K562 (cell line): ENCODE data around the gene PDE2A. TPM values are rescaled to one million over a fixed set of nuclear protein-coding genes. Genes with fewer than 3 reads are reported as not detected.

Experiments
- BHLHE40 ChIP-seq: IDR thresholded peaks from 2 replicates; pipeline ENCODE4 v1.6.1; 2011; ENCODE audit warnings: low read length, improper control_type of control experiment
- CEBPB ChIP-seq: fragments of 450-650 bp; IDR thresholded peaks from 2 replicates; pipeline ENCODE4 v1.6.1; 2016; ENCODE audit warnings: missing genetic modification characterization, missing compliant biosample characterization
- DPF2 ChIP-seq: fragments of 450-650 bp; IDR thresholded peaks from 2 replicates; pipeline ENCODE4 v1.6.1; 2016
- KLF10 ChIP-seq: fragments of 250-450 bp; sonication (Bioruptor Pico); IDR thresholded peaks from 2 replicates; pipeline ENCODE4 v1.6.1; 2021; ENCODE audit warnings: matching md5 sums
- MTA1 ChIP-seq: fragments of 450-650 bp; IDR thresholded peaks from 2 replicates; pipeline ENCODE4 v1.6.1; 2017; ENCODE audit warnings: borderline replicate concordance
- MXI1 ChIP-seq: IDR thresholded peaks from 2 replicates; pipeline ENCODE4 v1.6.1; 2011; ENCODE audit warnings: low read depth, mild to moderate bottlenecking, improper control_type of control experiment, low read length
- RFX1 ChIP-seq: fragments of 450-650 bp; IDR thresholded peaks from 2 replicates; pipeline ENCODE4 v1.6.1; 2016; ENCODE audit warnings: mild to moderate bottlenecking, moderate library complexity
- SIX5 ChIP-seq, 2 experiments: IDR thresholded peaks; 2 replicates each; pipeline ENCODE4 v1.6.1; 2011; ENCODE audit warnings: low read length in 2 of 2, borderline replicate concordance in 1 of 2, low read depth in 1 of 2, mild to moderate bottlenecking in 1 of 2, moderate library complexity in 1 of 2; ENCODE audit not compliant: insufficient read depth in 1 of 2
- SMC3 ChIP-seq: conservative IDR thresholded peaks from 2 replicates; pipeline ENCODE4 v1.6.1; 2011; ENCODE audit warnings: low read depth, low read length, improper control_type of control experiment; ENCODE audit not compliant: insufficient read depth
- TAL1 ChIP-seq: fragments of 450-650 bp; IDR thresholded peaks from 2 replicates; pipeline ENCODE4 v1.6.1; 2016; ENCODE audit warnings: mild to moderate bottlenecking
- XRCC5 ChIP-seq: fragments of 200-400 bp; formaldehyde crosslinking; IDR thresholded peaks from 2 replicates; pipeline ENCODE4 v1.6.1; 2017; ENCODE audit warnings: low read depth, mild to moderate bottlenecking, low read length
- ZBTB17 ChIP-seq: fragments of 450-650 bp; formaldehyde crosslinking; IDR thresholded peaks from 2 replicates; pipeline ENCODE4 v1.4.0; 2020; ENCODE audit warnings: mild to moderate bottlenecking
- ZNF507 ChIP-seq: conservative IDR thresholded peaks from 2 replicates; pipeline ENCODE4 v1.6.1; 2017; ENCODE audit warnings: missing genetic modification characterization, missing compliant biosample characterization
- polyA plus RNA-seq, 8 experiments: library from polyadenylated mRNA; depleted of rRNA in 4 of 8; stranded (reverse) in 5 of 8; unstranded in 3 of 8; fragments of >200 nt; fragmentation: Nextera tagmentation in 2 of 8; fragmentation: Illumina TruSeq in 1 of 8; extraction: Ambion mirVana in 2 of 8; extraction: Trizol in 1 of 8; gene quantifications; 2 replicates each; pipeline versions ENCODE4 v1.2.1 to v1.2.3, GENCODE V29; 2011 to 2014; ENCODE audit warnings: inconsistent platforms in 1 of 8, missing spikeins in 1 of 8
- total RNA-seq, 7 experiments: library from RNA; depleted of rRNA in 6 of 7; stranded (reverse); fragments of >200 nt in 6 of 7; fragmentation: Illumina TruSeq in 2 of 7; extraction: Trizol in 2 of 7; gene quantifications; 2 replicates each; pipeline versions ENCODE4 v1.2.1 to v1.2.3, GENCODE V29; 2011 to 2021; ENCODE audit warnings: low replicate concordance in 1 of 7
- TF ChIP-seq, protein P1 (sequence below): sonication (generic); formaldehyde crosslinking; IDR thresholded peaks from 2 replicates; pipeline ENCODE4 v1.8.0; 2022; ENCODE audit warnings: missing genetic modification reagents, mild to moderate bottlenecking, moderate library complexity, borderline replicate concordance
- TF ChIP-seq, protein P2 (sequence below): fragments of 450-650 bp; IDR thresholded peaks from 2 replicates; pipeline ENCODE4 v1.6.1; 2016; ENCODE audit warnings: missing biosample characterization, missing genetic modification characterization
- TF ChIP-seq, protein P3 (sequence below): fragments of 450-650 bp; conservative IDR thresholded peaks from 2 replicates; pipeline ENCODE4 v1.6.1; 2016; ENCODE audit warnings: missing genetic modification characterization, low read depth, mild to moderate bottlenecking, control low read depth, missing compliant biosample characterization
- TF ChIP-seq, protein P4 (sequence below): fragments of 250-450 bp; sonication (Bioruptor Pico); IDR thresholded peaks from 2 replicates; pipeline ENCODE4 v1.5.0; 2021
- TF ChIP-seq, protein P5 (sequence below), 2 experiments: fragments of 450-650 bp in 1 of 2; sonication (generic) in 1 of 2; formaldehyde crosslinking; conservative IDR thresholded peaks; 2 replicates each; pipeline versions ENCODE4 v1.4.0 to v1.8.1; 2020 to 2022; ENCODE audit warnings: mild to moderate bottlenecking in 1 of 2, missing genetic modification reagents in 1 of 2
- TF ChIP-seq, protein P6 (sequence below): fragments of 450-650 bp; IDR thresholded peaks from 2 replicates; pipeline ENCODE4 v1.6.1; 2017; ENCODE audit warnings: antibody characterized with exemption
- TF ChIP-seq, protein P7 (sequence below): fragments of 250-450 bp; sonication (Bioruptor Pico); IDR thresholded peaks from 2 replicates; pipeline ENCODE4 v1.8.0; 2021; ENCODE audit warnings: borderline replicate concordance, mild to moderate bottlenecking, moderate library complexity; ENCODE audit not compliant: poor library complexity, severe bottlenecking

PDE2A gene
- total and polyA plus RNA-seq, 9 of the 15 experiments (the other 6 are each of a cell fraction or from before 2014, with no cell fraction given) = 0.07 to 15.2 (median 1.6) TPM; not detected in 1

DNA sequence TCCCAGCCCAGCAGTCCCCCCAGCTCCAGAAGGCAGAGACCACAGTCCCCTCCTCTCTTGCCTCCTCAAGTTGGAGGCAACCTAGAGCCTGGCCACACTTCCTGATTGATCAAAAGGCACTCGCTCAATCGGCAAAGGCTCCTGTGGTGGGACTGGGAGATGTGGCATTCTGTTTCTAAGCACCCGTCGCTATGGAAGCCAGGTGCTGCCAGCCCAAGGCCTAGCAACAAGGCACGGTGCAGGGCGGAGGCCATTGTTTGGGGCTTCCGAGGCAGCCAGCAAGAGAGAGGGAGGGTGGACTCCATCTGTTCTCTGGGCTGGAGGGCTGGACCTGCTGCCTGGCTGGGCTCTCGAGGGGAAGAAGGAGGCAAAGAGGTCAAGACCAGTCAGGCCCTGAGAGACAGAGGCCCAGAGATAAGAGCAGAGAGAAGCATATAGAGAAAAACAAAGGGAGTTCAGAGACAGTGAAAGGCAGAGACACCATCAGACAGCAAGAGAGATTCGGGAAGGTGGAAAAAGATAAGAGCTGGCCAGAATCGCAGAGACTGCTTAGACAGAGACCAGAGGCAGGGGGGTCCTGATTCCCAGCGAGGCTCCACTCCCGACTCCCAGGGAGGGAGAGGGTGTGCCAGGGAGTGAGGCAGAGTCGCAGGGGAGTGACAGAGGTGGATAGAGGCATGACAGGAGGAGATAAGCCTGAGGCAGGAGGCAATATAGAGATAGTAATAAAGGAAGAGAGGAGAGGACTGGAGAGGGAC, 21.2 kb downstream of the PDE2A start (continued):
- TF ChIP-seq ZNF507 (tag) (no peak), DPF2 (peak; percentile 86), SMC3 (no peak), XRCC5 (no peak), ZBTB17 (CRISPR knock-in tag) (no peak), CEBPB (tag) (no peak), MXI1 (no peak), TAL1 (peak; percentile 82), BHLHE40 (no peak; the same call in 1 of the 2 replicates), MTA1 (peak; percentile 75), SIX5 (IDR thresholded peaks at IDR 0.05; ENCODE audit: borderline replicate concordance in 1 of 2, insufficient read depth in 1 of 2, low read depth in 1 of 2, low read length in 2 of 2) (no peak), KLF10 (CRISPR knock-in tag) (no peak), RFX1 (peak; percentile 73)
- TF ChIP-seq, protein P1, sequence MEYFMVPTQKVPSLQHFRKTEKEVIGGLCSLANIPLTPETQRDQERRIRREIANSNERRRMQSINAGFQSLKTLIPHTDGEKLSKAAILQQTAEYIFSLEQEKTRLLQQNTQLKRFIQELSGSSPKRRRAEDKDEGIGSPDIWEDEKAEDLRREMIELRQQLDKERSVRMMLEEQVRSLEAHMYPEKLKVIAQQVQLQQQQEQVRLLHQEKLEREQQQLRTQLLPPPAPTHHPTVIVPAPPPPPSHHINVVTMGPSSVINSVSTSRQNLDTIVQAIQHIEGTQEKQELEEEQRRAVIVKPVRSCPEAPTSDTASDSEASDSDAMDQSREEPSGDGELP (CRISPR knock-in tag) = no peak
- TF ChIP-seq, protein P2, sequence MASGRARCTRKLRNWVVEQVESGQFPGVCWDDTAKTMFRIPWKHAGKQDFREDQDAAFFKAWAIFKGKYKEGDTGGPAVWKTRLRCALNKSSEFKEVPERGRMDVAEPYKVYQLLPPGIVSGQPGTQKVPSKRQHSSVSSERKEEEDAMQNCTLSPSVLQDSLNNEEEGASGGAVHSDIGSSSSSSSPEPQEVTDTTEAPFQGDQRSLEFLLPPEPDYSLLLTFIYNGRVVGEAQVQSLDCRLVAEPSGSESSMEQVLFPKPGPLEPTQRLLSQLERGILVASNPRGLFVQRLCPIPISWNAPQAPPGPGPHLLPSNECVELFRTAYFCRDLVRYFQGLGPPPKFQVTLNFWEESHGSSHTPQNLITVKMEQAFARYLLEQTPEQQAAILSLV (tag) = no peak
- TF ChIP-seq, protein P3, sequence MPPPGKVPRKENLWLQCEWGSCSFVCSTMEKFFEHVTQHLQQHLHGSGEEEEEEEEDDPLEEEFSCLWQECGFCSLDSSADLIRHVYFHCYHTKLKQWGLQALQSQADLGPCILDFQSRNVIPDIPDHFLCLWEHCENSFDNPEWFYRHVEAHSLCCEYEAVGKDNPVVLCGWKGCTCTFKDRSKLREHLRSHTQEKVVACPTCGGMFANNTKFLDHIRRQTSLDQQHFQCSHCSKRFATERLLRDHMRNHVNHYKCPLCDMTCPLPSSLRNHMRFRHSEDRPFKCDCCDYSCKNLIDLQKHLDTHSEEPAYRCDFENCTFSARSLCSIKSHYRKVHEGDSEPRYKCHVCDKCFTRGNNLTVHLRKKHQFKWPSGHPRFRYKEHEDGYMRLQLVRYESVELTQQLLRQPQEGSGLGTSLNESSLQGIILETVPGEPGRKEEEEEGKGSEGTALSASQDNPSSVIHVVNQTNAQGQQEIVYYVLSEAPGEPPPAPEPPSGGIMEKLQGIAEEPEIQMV (tag) = no peak
- TF ChIP-seq, protein P4, sequence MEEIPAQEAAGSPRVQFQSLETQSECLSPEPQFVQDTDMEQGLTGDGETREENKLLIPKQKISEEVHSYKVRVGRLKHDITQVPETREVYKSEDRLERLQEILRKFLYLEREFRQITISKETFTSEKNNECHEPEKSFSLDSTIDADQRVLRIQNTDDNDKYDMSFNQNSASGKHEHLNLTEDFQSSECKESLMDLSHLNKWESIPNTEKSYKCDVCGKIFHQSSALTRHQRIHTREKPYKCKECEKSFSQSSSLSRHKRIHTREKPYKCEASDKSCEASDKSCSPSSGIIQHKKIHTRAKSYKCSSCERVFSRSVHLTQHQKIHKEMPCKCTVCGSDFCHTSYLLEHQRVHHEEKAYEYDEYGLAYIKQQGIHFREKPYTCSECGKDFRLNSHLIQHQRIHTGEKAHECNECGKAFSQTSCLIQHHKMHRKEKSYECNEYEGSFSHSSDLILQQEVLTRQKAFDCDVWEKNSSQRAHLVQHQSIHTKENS (CRISPR knock-in tag) = no peak
- TF ChIP-seq, protein P5, sequence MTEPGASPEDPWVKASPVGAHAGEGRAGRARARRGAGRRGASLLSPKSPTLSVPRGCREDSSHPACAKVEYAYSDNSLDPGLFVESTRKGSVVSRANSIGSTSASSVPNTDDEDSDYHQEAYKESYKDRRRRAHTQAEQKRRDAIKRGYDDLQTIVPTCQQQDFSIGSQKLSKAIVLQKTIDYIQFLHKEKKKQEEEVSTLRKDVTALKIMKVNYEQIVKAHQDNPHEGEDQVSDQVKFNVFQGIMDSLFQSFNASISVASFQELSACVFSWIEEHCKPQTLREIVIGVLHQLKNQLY (CRISPR knock-in tag; conservative IDR thresholded peaks at IDR 0.05) = no peak
- TF ChIP-seq, protein P6, sequence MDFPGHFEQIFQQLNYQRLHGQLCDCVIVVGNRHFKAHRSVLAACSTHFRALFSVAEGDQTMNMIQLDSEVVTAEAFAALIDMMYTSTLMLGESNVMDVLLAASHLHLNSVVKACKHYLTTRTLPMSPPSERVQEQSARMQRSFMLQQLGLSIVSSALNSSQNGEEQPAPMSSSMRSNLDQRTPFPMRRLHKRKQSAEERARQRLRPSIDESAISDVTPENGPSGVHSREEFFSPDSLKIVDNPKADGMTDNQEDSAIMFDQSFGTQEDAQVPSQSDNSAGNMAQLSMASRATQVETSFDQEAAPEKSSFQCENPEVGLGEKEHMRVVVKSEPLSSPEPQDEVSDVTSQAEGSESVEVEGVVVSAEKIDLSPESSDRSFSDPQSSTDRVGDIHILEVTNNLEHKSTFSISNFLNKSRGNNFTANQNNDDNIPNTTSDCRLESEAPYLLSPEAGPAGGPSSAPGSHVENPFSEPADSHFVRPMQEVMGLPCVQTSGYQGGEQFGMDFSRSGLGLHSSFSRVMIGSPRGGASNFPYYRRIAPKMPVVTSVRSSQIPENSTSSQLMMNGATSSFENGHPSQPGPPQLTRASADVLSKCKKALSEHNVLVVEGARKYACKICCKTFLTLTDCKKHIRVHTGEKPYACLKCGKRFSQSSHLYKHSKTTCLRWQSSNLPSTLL = no peak
- TF ChIP-seq, protein P7, sequence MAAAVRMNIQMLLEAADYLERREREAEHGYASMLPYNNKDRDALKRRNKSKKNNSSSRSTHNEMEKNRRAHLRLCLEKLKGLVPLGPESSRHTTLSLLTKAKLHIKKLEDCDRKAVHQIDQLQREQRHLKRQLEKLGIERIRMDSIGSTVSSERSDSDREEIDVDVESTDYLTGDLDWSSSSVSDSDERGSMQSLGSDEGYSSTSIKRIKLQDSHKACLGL (CRISPR knock-in tag) = no peak
